H9 (cell line): Measurements from ENCODE around the gene ARHGAP15. TPM values are rescaled to one million over a fixed set of nuclear protein-coding genes. Genes with fewer than 3 reads are reported as not detected.

Experiments used
- DNase-seq: peaks from one replicate; pipeline ENCODE4 v3.0.0-alpha.2; 2017
- H2AFZ ChIP-seq: one replicate; pipeline ENCODE4 v1.6.1; 2013; ENCODE audit warnings: mild to moderate bottlenecking, low read length, control low read depth, moderate library complexity
- H2AK5ac ChIP-seq: 2 replicates; pipeline ENCODE4 v1.6.1; 2013; ENCODE audit warnings: low read length, control low read depth, mixed read lengths; ENCODE audit not compliant: insufficient read length
- H2BK120ac ChIP-seq: one replicate; pipeline ENCODE4 v1.6.1; 2013; ENCODE audit warnings: low read depth, mild to moderate bottlenecking, low read length, control low read depth, inconsistent platforms; ENCODE audit not compliant: poor library complexity, severe bottlenecking
- H2BK12ac ChIP-seq: 2 replicates; pipeline ENCODE4 v1.6.1; 2013; ENCODE audit warnings: low read length, control low read depth, mixed read lengths, low read depth; ENCODE audit not compliant: insufficient read length
- H2BK15ac ChIP-seq: 2 replicates; pipeline ENCODE4 v1.6.1; 2013; ENCODE audit warnings: low read depth, low read length, control low read depth
- H2BK20ac ChIP-seq: one replicate; pipeline ENCODE4 v1.6.1; 2013; ENCODE audit warnings: low read depth, mild to moderate bottlenecking, low read length, control low read depth, inconsistent platforms; ENCODE audit not compliant: poor library complexity, severe bottlenecking
- H2BK5ac ChIP-seq: 2 replicates; pipeline ENCODE4 v1.6.1; 2013; ENCODE audit warnings: low read length, control low read depth, mixed read lengths; ENCODE audit not compliant: insufficient read length
- H3K14ac ChIP-seq: 2 replicates; pipeline ENCODE4 v1.6.1; 2013; ENCODE audit warnings: low read length, control low read depth; ENCODE audit not compliant: insufficient read depth
- H3K18ac ChIP-seq: 2 replicates; pipeline ENCODE4 v1.6.1; 2013; ENCODE audit warnings: low read depth, mild to moderate bottlenecking, mixed read lengths, low read length, control low read depth; ENCODE audit not compliant: insufficient read length
- H3K23ac ChIP-seq: 2 replicates; pipeline ENCODE4 v1.6.1; 2013; ENCODE audit warnings: low read length, control low read depth, mixed read lengths, low read depth; ENCODE audit not compliant: insufficient read length
- H3K23me2 ChIP-seq: 2 replicates; pipeline ENCODE4 v1.6.1; 2013; ENCODE audit warnings: low read depth, mild to moderate bottlenecking, mixed read lengths, low read length, control low read depth; ENCODE audit not compliant: insufficient read length, poor library complexity, severe bottlenecking
- H3K27ac ChIP-seq: 2 replicates; pipeline ENCODE4 v1.5.1; 2013; ENCODE audit warnings: low read length, control low read depth, mixed read lengths, low read depth; ENCODE audit not compliant: insufficient read length
- H3K27me3 ChIP-seq: 2 replicates; pipeline ENCODE4 v1.6.1; 2013; ENCODE audit warnings: low read length, control low read depth, inconsistent platforms; ENCODE audit not compliant: insufficient read depth
- H3K4ac ChIP-seq: 2 replicates; pipeline ENCODE4 v1.6.1; 2013; ENCODE audit warnings: low read depth, mild to moderate bottlenecking, control low read depth, inconsistent platforms, low read length, moderate library complexity
- H3K4me1 ChIP-seq: 2 replicates; pipeline ENCODE4 v1.6.1; 2013; ENCODE audit warnings: low read length, control low read depth, inconsistent platforms; ENCODE audit not compliant: insufficient read depth
- H3K4me2 ChIP-seq: 2 replicates; pipeline ENCODE4 v1.6.1; 2013; ENCODE audit warnings: low read length, control low read depth, mixed read lengths; ENCODE audit not compliant: insufficient read length, insufficient read depth
- H3K56ac ChIP-seq: 2 replicates; pipeline ENCODE4 v1.6.1; 2013; ENCODE audit warnings: low read depth, mild to moderate bottlenecking, mixed read lengths, low read length, control low read depth; ENCODE audit not compliant: insufficient read length
- H3K79me1 ChIP-seq: 2 replicates; pipeline ENCODE4 v1.6.1; 2013; ENCODE audit warnings: low read depth, mild to moderate bottlenecking, moderate library complexity, low read length, control low read depth, inconsistent platforms; ENCODE audit not compliant: insufficient read depth, poor library complexity, severe bottlenecking
- H3K79me2 ChIP-seq: 2 replicates; pipeline ENCODE4 v1.6.1; 2013; ENCODE audit warnings: low read length, control low read depth, inconsistent platforms; ENCODE audit not compliant: insufficient read depth
- H3K9ac ChIP-seq: 2 replicates; pipeline ENCODE4 v1.6.1; 2013; ENCODE audit warnings: low read length, control low read depth, mixed read lengths; ENCODE audit not compliant: insufficient read length; ENCODE audit errors: extremely low read depth
- H3K9me3 ChIP-seq: one replicate; pipeline ENCODE4 v1.6.1; 2013; ENCODE audit warnings: low read depth, low read length, inconsistent platforms; ENCODE audit not compliant: control insufficient read depth
- H3T11ph ChIP-seq: one replicate; pipeline ENCODE4 v1.6.1; 2013; ENCODE audit warnings: mild to moderate bottlenecking, low read length, control low read depth, inconsistent platforms
- H4K20me1 ChIP-seq: one replicate; pipeline ENCODE4 v1.6.1; 2013; ENCODE audit not compliant: control insufficient read depth, insufficient read length, insufficient read depth
- H4K5ac ChIP-seq: 2 replicates; pipeline ENCODE4 v1.6.1; 2013; ENCODE audit warnings: low read depth, mild to moderate bottlenecking, mixed read lengths, low read length, control low read depth; ENCODE audit not compliant: insufficient read length
- H4K8ac ChIP-seq: replicated peaks from 2 replicates; pipeline ENCODE4 v1.6.1; 2013; ENCODE audit warnings: low read length, control low read depth, mixed read lengths, low read depth; ENCODE audit not compliant: insufficient read length
- H4K91ac ChIP-seq: 2 replicates; pipeline ENCODE4 v1.6.1; 2013; ENCODE audit warnings: low read depth, mild to moderate bottlenecking, moderate library complexity, mixed read lengths, low read length, control low read depth; ENCODE audit not compliant: insufficient read length
- H3K27ac Mint-ChIP-seq, 3 experiments: 2 replicates in 2 of 3; 3 replicates in 1 of 3; pipeline ENCODE4 v1.8.0; 2020 to 2021; ENCODE audit warnings: mixed read lengths in 3 of 3, mild to moderate bottlenecking in 1 of 3, moderate library complexity in 1 of 3
- H3K27me3 Mint-ChIP-seq: 2 replicates; pipeline ENCODE4 v1.8.0; 2021; ENCODE audit warnings: low read depth, mild to moderate bottlenecking, moderate library complexity, mixed read lengths
- H3K36me3 Mint-ChIP-seq, 3 experiments: 2 replicates in 2 of 3; 3 replicates in 1 of 3; pipeline ENCODE4 v1.8.0; 2020 to 2021; ENCODE audit warnings: low read depth in 3 of 3, mixed read lengths in 3 of 3; ENCODE audit not compliant: insufficient read depth in 1 of 3
- H3K4me1 Mint-ChIP-seq, 2 experiments: 2 replicates each; pipeline ENCODE4 v1.8.0; 2020; ENCODE audit warnings: mixed read lengths in 2 of 2
- H3K4me3 Mint-ChIP-seq, 2 experiments: 2 replicates in 1 of 2; 3 replicates in 1 of 2; pipeline ENCODE4 v1.8.0; 2020 to 2021; ENCODE audit warnings: mild to moderate bottlenecking in 2 of 2, mixed read lengths in 2 of 2, moderate library complexity in 1 of 2
- H3K9me3 Mint-ChIP-seq, 2 experiments: 2 replicates in 1 of 2; 3 replicates in 1 of 2; pipeline ENCODE4 v1.8.0; 2020; ENCODE audit warnings: mild to moderate bottlenecking in 2 of 2, mixed read lengths in 2 of 2, moderate library complexity in 1 of 2
- CTCF ChIP-seq: fragments of 200-600 bp; sonication (generic); conservative IDR thresholded peaks from 3 replicates; pipeline ENCODE4 v1.8.0; 2021; ENCODE audit warnings: antibody characterized with exemption, mild to moderate bottlenecking
- WGBS: extraction: QIAGEN DNeasy Blood & Tissue Kit; methylation state at CpG from one replicate; pipeline ENCODE4 v1.1.7; 2013; ENCODE audit warnings: missing lambda C conversion rate, low lambda C conversion rate, mixed read lengths; ENCODE audit not compliant: insufficient read length; ENCODE audit errors: extremely low coverage; 5-methylcytosine and 5-hydroxymethylcytosine counted together
- total RNA-seq: library from RNA; stranded (reverse); gene quantifications from 2 replicates; pipeline ENCODE4 v1.2.1, GENCODE V29; 2021

ARHGAP15 gene
- total RNA-seq, 1 experiment from 2014 or later: not detected

GRCh38 chr2:143807192-143807591 lies 678.0 kb downstream of the ARHGAP15 start:
- Histone ChIP-seq H3K23ac (no peak overlapping the region), H3K14ac (no peak overlapping the region), H3K18ac (no peak overlapping the region)

More at GRCh38 chr2:143807192-143807591, 678.0 kb downstream of the ARHGAP15 start:
- Mint-ChIP-seq H3K27me3 (no peaks in the 10 kb centered on the region), H3K36me3 (peaks cover 0 to 4% (median 0%) of the 10 kb centered on the region in 3 experiments; a peak in 2 of 7 replicates), H3K4me1 (peaks cover 22% of the 10 kb centered on the region in 2 experiments), H3K9me3 (no peaks in the 10 kb centered on the region), H3K4me3 (no peak overlapping the region), H3K27ac (no peak overlapping the region)
- no peak overlapping the region for H3K4ac ChIP-seq
- H3K9me3 ChIP-seq: no peaks in the 10 kb centered on the region
- no peak overlapping the region for H3K56ac ChIP-seq
- peaks cover 9% of the 10 kb centered on the region; the same call in 1 of the 2 replicates for H3K4me1 ChIP-seq
- H2BK120ac ChIP-seq: no peak overlapping the region
- no peak overlapping the region for H2BK12ac ChIP-seq
- H3K27me3 ChIP-seq: no peaks in the 10 kb centered on the region
- no peaks in the 10 kb centered on the region for H4K20me1 ChIP-seq
- H3K79me1 ChIP-seq: no peaks in the 10 kb centered on the region
- no peak overlapping the region for H2BK15ac ChIP-seq
- TF ChIP-seq CTCF: no peak
- H3K23me2 ChIP-seq: no peaks in the 10 kb centered on the region
- no peak overlapping the region for H2AFZ ChIP-seq
- no peak overlapping the region for H3K9ac ChIP-seq
- DNase-seq: no peak
- no peak overlapping the region for H2BK5ac ChIP-seq
- H2BK20ac ChIP-seq: no peak overlapping the region
- no peak overlapping the region for H3K27ac ChIP-seq
- H3K79me2 ChIP-seq: no peaks in the 10 kb centered on the region
- no CpG with 5 or more reads among the region's 1 CpG for WGBS
- H4K5ac ChIP-seq: no peak overlapping the region
- H4K8ac ChIP-seq: no peak overlapping the region
- no peak overlapping the region for H3K4me2 ChIP-seq
- H2AK5ac ChIP-seq: no peak overlapping the region
- H3T11ph ChIP-seq: no peak overlapping the region
- no peak overlapping the region for H4K91ac ChIP-seq
